ENCODE measurements around the gene SAMD9L.

- TF ChIP-seq CTCF (conservative IDR thresholded peaks at IDR 0.05 in 1 of 2, IDR thresholded peaks at IDR 0.05 in 1 of 2; ENCODE audit: low read depth in 1 of 2, low read length in 2 of 2), result no peak
- TF ChIP-seq EZH2 (IDR thresholded peaks at IDR 0.05; ENCODE audit: low read length, missing control alignments), result no peak
These were observed 28.8 kb downstream of the SAMD9L start for GRCh38 chr7:93119191-93119905.
